Measurements from ENCODE around the gene GPR89B.
"Not testable (repeated sequence)": the region's sequence is repeated elsewhere in the genome, so short reads cannot be mapped to it uniquely, and the experiment has no call there.

DNA sequence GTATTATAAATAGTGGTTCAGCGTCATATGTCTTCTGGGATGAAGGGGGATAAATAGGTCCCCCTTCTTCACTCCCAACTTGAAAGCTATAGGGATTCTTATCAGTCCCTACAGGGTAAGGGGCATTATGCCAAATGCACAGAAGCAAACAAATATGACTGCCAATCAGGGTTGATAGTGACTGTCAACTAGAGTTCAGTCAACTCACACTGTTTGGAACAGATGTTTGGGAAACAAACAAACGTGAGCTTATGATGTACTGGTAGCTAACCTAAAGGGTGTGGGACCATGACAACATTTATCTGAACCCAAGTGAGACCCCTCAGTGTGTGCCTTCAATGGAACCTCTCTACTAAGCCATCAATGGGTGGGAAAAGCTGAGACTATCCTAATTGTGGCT is 67.9 kb downstream of the GPR89B start:
- not testable (repeated sequence) for TF ChIP-seq ZNF274 (IDR thresholded peaks at IDR 0.05; ENCODE audit: borderline replicate concordance, extremely low read depth, low read length); EP300 (IDR thresholded peaks at IDR 0.05; ENCODE audit: borderline replicate concordance in 1 of 2, low read depth in 2 of 2, low read length in 2 of 2)
